ENCODE results near the gene RBM19. TPM values are rescaled to one million over a fixed set of nuclear protein-coding genes. Genes with fewer than 3 reads are reported as not detected.

RBM19 gene
- total and polyA plus RNA-seq, 4 donors: 7.9 to 18.7 (median 9.0) TPM

DNA sequence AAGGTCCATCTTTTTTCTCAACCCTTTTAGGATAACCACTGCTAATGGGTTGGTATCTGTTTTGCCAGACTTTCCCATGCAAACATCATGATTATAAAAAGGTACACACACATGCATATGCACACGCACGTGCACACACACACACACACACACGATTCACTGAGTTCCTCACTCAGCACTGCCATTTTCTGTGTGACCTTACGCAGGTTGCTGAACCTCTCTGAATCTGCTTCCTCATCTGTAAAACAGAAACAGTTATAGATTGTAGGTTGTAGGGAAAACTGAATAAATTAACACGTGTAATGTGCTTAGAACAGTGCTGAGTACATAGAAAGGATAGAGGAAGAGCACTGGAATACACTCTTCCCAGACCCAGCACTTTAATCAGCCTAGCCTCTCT, 182.3 kb downstream of the RBM19 start:
- Histone ChIP-seq H3K9ac (ENCODE audit: low read depth in 1 of 2, low read length in 2 of 2) (no peak overlapping the region), H3K27ac (ENCODE audit: low read depth in 1 of 2, low read length in 2 of 2) (no peak overlapping the region), H3K36me3 (ENCODE audit: control insufficient read depth in 4 of 4, insufficient read depth in 3 of 4, low read depth in 1 of 4, low read length in 3 of 4) (no peaks in the 10 kb centered on the region), H3K27me3 (ENCODE audit: control insufficient read depth in 4 of 4, insufficient read depth in 4 of 4, low read length in 3 of 4) (peaks cover 0 to 5% (median 3%) of the 10 kb centered on the region in 4 donors), H3K4me1 (ENCODE audit: control insufficient read depth in 4 of 4, insufficient read depth in 4 of 4, low read length in 3 of 4) (no peaks in the 10 kb centered on the region), H3K9me3 (ENCODE audit: control insufficient read depth in 4 of 4, low read length in 3 of 4) (peaks cover 0 to 5% (median 0%) of the 10 kb centered on the region in 4 donors), H3K4me3 (ENCODE audit: low read depth in 1 of 3, low read length in 3 of 3) (no peak overlapping the region)
- TF ChIP-seq FOXA2 (IDR thresholded peaks at IDR 0.05) (no peak), RXRA (IDR thresholded peaks at IDR 0.05) (no peak), NR2F2 (IDR thresholded peaks at IDR 0.05) (no peak), GABPA (IDR thresholded peaks at IDR 0.05 in 1 of 2, conservative IDR thresholded peaks at IDR 0.05 in 1 of 2) (no peak), YY1 (IDR thresholded peaks at IDR 0.05) (no peak), RAD21 (IDR thresholded peaks at IDR 0.05) (no peak), HNF4G (IDR thresholded peaks at IDR 0.05) (no peak), HNF4A (conservative IDR thresholded peaks at IDR 0.05) (no peak), FOXA1 (IDR thresholded peaks at IDR 0.05) (no peak), TAF1 (conservative IDR thresholded peaks at IDR 0.05) (no peak), EGR1 (IDR thresholded peaks at IDR 0.05; ENCODE audit: low read depth in 2 of 2) (no peak)
- TF ChIP-seq, protein P1, sequence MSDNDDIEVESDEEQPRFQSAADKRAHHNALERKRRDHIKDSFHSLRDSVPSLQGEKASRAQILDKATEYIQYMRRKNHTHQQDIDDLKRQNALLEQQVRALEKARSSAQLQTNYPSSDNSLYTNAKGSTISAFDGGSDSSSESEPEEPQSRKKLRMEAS (IDR thresholded peaks at IDR 0.05): no peak
- TF ChIP-seq, protein P2, sequence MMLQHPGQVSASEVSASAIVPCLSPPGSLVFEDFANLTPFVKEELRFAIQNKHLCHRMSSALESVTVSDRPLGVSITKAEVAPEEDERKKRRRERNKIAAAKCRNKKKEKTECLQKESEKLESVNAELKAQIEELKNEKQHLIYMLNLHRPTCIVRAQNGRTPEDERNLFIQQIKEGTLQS (IDR thresholded peaks at IDR 0.05): no peak
- TF ChIP-seq, protein P3, sequence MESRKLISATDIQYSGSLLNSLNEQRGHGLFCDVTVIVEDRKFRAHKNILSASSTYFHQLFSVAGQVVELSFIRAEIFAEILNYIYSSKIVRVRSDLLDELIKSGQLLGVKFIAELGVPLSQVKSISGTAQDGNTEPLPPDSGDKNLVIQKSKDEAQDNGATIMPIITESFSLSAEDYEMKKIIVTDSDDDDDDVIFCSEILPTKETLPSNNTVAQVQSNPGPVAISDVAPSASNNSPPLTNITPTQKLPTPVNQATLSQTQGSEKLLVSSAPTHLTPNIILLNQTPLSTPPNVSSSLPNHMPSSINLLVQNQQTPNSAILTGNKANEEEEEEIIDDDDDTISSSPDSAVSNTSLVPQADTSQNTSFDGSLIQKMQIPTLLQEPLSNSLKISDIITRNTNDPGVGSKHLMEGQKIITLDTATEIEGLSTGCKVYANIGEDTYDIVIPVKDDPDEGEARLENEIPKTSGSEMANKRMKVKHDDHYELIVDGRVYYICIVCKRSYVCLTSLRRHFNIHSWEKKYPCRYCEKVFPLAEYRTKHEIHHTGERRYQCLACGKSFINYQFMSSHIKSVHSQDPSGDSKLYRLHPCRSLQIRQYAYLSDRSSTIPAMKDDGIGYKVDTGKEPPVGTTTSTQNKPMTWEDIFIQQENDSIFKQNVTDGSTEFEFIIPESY (IDR thresholded peaks at IDR 0.05): no peak
- TF ChIP-seq, protein P4, sequence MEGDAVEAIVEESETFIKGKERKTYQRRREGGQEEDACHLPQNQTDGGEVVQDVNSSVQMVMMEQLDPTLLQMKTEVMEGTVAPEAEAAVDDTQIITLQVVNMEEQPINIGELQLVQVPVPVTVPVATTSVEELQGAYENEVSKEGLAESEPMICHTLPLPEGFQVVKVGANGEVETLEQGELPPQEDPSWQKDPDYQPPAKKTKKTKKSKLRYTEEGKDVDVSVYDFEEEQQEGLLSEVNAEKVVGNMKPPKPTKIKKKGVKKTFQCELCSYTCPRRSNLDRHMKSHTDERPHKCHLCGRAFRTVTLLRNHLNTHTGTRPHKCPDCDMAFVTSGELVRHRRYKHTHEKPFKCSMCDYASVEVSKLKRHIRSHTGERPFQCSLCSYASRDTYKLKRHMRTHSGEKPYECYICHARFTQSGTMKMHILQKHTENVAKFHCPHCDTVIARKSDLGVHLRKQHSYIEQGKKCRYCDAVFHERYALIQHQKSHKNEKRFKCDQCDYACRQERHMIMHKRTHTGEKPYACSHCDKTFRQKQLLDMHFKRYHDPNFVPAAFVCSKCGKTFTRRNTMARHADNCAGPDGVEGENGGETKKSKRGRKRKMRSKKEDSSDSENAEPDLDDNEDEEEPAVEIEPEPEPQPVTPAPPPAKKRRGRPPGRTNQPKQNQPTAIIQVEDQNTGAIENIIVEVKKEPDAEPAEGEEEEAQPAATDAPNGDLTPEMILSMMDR (IDR thresholded peaks at IDR 0.05; ENCODE audit: low read depth, low read length, missing input control): no peak
- no peak for DNase-seq (ENCODE audit: low spot score)
- 83% methylated on average over 5 of the region's 5 CpGs for WGBS

DNA sequence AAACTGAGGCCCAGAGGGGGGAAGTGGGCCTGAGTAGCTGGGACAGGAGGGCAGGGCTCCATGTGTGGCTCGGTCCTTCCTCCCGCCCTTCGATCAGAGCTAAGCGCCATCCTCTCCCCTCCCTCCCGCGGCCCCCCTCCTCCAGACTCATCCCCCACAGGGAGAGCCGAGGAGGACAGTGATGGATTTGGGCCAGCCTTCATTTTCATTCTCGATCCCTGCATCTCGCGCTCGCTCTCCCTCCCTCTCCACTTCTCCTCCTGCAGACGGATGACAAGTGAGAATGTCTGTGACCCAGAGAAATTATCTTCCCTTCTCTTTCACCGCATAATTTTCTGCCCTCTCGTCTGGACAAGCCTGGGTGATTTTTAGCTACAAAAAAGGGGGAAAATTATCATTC, 183.3 kb downstream of the RBM19 start:
- Histone ChIP-seq H3K36me3 (ENCODE audit: control insufficient read depth in 4 of 4, insufficient read depth in 3 of 4, low read depth in 1 of 4, low read length in 3 of 4) (no peaks in the 10 kb centered on the region), H3K9ac (ENCODE audit: low read depth in 1 of 2, low read length in 2 of 2) (no peak overlapping the region), H3K27ac (ENCODE audit: low read depth in 1 of 2, low read length in 2 of 2) (no peak overlapping the region), H3K4me1 (ENCODE audit: control insufficient read depth in 4 of 4, insufficient read depth in 4 of 4, low read length in 3 of 4) (no peaks in the 10 kb centered on the region), H3K4me3 (ENCODE audit: low read depth in 1 of 3, low read length in 3 of 3) (no peak overlapping the region), H3K9me3 (ENCODE audit: control insufficient read depth in 4 of 4, low read length in 3 of 4) (peaks cover 0 to 5% (median 0%) of the 10 kb centered on the region in 4 donors), H3K27me3 (ENCODE audit: control insufficient read depth in 4 of 4, insufficient read depth in 4 of 4, low read length in 3 of 4) (peaks cover 0 to 5% (median 3%) of the 10 kb centered on the region in 4 donors)
- DNase-seq (ENCODE audit: low spot score): no peak
- WGBS: 55% methylated on average over 14 of the region's 14 CpGs
- no peak for TF ChIP-seq YY1 (IDR thresholded peaks at IDR 0.05)
- TF ChIP-seq GABPA (IDR thresholded peaks at IDR 0.05 in 1 of 2, conservative IDR thresholded peaks at IDR 0.05 in 1 of 2): no peak
- no peak for TF ChIP-seq FOXA1 (IDR thresholded peaks at IDR 0.05)
- TF ChIP-seq RXRA (IDR thresholded peaks at IDR 0.05): no peak
- no peak for TF ChIP-seq RAD21 (IDR thresholded peaks at IDR 0.05)
- no peak for TF ChIP-seq JUND (IDR thresholded peaks at IDR 0.05)
- TF ChIP-seq, protein P3 (IDR thresholded peaks at IDR 0.05): no peak
- TF ChIP-seq FOXA2 (IDR thresholded peaks at IDR 0.05): no peak
- TF ChIP-seq NR2F2 (IDR thresholded peaks at IDR 0.05): no peak
- TF ChIP-seq HNF4A (conservative IDR thresholded peaks at IDR 0.05): no peak
- TF ChIP-seq, protein P2 (IDR thresholded peaks at IDR 0.05): no peak
- TF ChIP-seq EGR1 (IDR thresholded peaks at IDR 0.05; ENCODE audit: low read depth in 2 of 2): no peak
- TF ChIP-seq, protein P1 (IDR thresholded peaks at IDR 0.05): no peak
- TF ChIP-seq, protein P4 (IDR thresholded peaks at IDR 0.05; ENCODE audit: low read depth, low read length, missing input control): no peak
- TF ChIP-seq HNF4G (IDR thresholded peaks at IDR 0.05): no peak
- no peak for TF ChIP-seq TAF1 (conservative IDR thresholded peaks at IDR 0.05)
- TF ChIP-seq, protein P5, sequence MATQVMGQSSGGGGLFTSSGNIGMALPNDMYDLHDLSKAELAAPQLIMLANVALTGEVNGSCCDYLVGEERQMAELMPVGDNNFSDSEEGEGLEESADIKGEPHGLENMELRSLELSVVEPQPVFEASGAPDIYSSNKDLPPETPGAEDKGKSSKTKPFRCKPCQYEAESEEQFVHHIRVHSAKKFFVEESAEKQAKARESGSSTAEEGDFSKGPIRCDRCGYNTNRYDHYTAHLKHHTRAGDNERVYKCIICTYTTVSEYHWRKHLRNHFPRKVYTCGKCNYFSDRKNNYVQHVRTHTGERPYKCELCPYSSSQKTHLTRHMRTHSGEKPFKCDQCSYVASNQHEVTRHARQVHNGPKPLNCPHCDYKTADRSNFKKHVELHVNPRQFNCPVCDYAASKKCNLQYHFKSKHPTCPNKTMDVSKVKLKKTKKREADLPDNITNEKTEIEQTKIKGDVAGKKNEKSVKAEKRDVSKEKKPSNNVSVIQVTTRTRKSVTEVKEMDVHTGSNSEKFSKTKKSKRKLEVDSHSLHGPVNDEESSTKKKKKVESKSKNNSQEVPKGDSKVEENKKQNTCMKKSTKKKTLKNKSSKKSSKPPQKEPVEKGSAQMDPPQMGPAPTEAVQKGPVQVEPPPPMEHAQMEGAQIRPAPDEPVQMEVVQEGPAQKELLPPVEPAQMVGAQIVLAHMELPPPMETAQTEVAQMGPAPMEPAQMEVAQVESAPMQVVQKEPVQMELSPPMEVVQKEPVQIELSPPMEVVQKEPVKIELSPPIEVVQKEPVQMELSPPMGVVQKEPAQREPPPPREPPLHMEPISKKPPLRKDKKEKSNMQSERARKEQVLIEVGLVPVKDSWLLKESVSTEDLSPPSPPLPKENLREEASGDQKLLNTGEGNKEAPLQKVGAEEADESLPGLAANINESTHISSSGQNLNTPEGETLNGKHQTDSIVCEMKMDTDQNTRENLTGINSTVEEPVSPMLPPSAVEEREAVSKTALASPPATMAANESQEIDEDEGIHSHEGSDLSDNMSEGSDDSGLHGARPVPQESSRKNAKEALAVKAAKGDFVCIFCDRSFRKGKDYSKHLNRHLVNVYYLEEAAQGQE (IDR thresholded peaks at IDR 0.05): no peak
